HCT116 (cell line): Measurements from ENCODE around the gene EPHA8. TPM values are rescaled to one million over a fixed set of nuclear protein-coding genes. Genes with fewer than 3 reads are reported as not detected.

Experiments
- ATAC-seq: fragments of 200-7000 bp; cut with Tn5 transposase; 2 replicates; pipeline ENCODE4 v1.9.1; 2020; ENCODE audit warnings: mild to moderate bottlenecking, moderate library complexity
- BruUV-seq: library from RNA; stranded (reverse); fragments of 400-500 nt; replicated peaks from 2 replicates; lab custom pipeline; 2021; lab: Mats Ljungman, UMichigan
- CTCF ChIA-PET: fragments of 300-600 bp; sonication (Branson Sonifier 250); formaldehyde crosslinking; loops from one replicate; lab custom pipeline; 2021; ENCODE audit warnings: antibody characterized with exemption; lab: Charles Lee
- POLR2A ChIA-PET: fragments of 300-600, 350-600 bp; sonication (Branson Sonifier 250); formaldehyde crosslinking; loops from one replicate; lab custom pipeline; 2021; ENCODE audit warnings: antibody characterized with exemption; lab: Charles Lee
- RAD21 ChIA-PET, 2 experiments: fragments of 300-600 bp; sonication (Branson Sonifier 250); formaldehyde crosslinking; loops; one replicate each; lab custom pipeline; 2023; ENCODE audit warnings: low total read pairs in 2 of 2; ENCODE audit not compliant: uncharacterized antibody in 2 of 2, unreplicated experiment in 2 of 2, low non-redundant PET in 1 of 2; lab: Charles Lee
- DNase-seq: peaks from one replicate; pipeline ENCODE4 v3.0.0-alpha.2; 2010; ENCODE audit warnings: low read depth, low spot score
- H2AFZ ChIP-seq: fragments of 200-600 bp; shearing (Covaris generic), sonication (generic); 2 replicates; pipeline ENCODE4 v1.6.1; 2017; ENCODE audit warnings: low read depth, mixed run types, mixed read lengths, antibody characterized with exemption, low read length; ENCODE audit not compliant: poor library complexity, severe bottlenecking
- H3K27ac ChIP-seq: 2 replicates; pipeline ENCODE4 v1.5.1; 2012; ENCODE audit warnings: low read depth, low read length
- H3K27me3 ChIP-seq: fragments of 200-600 bp; sonication (generic); 2 replicates; pipeline ENCODE4 v1.6.1; 2016; ENCODE audit warnings: mixed run types, low read length, mixed read lengths; ENCODE audit not compliant: insufficient read depth
- H3K36me3 ChIP-seq, 2 experiments: fragments of 200-500 bp in 1 of 2; fragments of 200-600 bp in 1 of 2; sonication (Bioruptor generic) in 1 of 2; sonication (generic) in 1 of 2; 2 replicates each; pipeline versions ENCODE4 v1.5.1 to v1.6.1; 2014 to 2016; ENCODE audit warnings: low read length in 2 of 2, inconsistent platforms in 1 of 2, mixed read lengths in 1 of 2, mixed run types in 1 of 2; ENCODE audit not compliant: insufficient read depth in 2 of 2, control insufficient read depth in 1 of 2
- H3K4me1 ChIP-seq, 2 experiments: fragments of 200-600 bp in 1 of 2; sonication (generic) in 1 of 2; 2 replicates each; pipeline versions ENCODE4 v1.5.1 to v1.6.1; 2012 to 2017; ENCODE audit warnings: low read length in 2 of 2, inconsistent platforms in 1 of 2, mild to moderate bottlenecking in 1 of 2, mixed read lengths in 1 of 2, mixed run types in 1 of 2, moderate library complexity in 1 of 2; ENCODE audit not compliant: insufficient read depth in 2 of 2, control insufficient read depth in 1 of 2
- H3K4me2 ChIP-seq: fragments of 200-600 bp; sonication (generic); 2 replicates; pipeline ENCODE4 v1.6.1; 2017; ENCODE audit warnings: mixed run types, low read length, mixed read lengths
- H3K4me3 ChIP-seq, 2 experiments: fragments of 200-600 bp in 1 of 2; sonication (generic) in 1 of 2; replicated peaks in 1 of 2; 2 replicates each; pipeline ENCODE4 v1.5.1; 2011 to 2016; ENCODE audit warnings: low read length in 2 of 2, control low read depth in 1 of 2, low read depth in 1 of 2, mild to moderate bottlenecking in 1 of 2, mixed read lengths in 1 of 2, mixed run types in 1 of 2
- H3K79me2 ChIP-seq: fragments of 200-600 bp; sonication (generic); 2 replicates; pipeline ENCODE4 v1.6.1; 2017; ENCODE audit warnings: mild to moderate bottlenecking, mixed run types, low read length, moderate library complexity, mixed read lengths; ENCODE audit not compliant: insufficient read depth
- H3K9ac ChIP-seq: fragments of 200-600 bp; sonication (generic); 2 replicates; pipeline ENCODE4 v1.6.1; 2016; ENCODE audit warnings: low read length, mixed read lengths
- H3K9me2 ChIP-seq: fragments of 200-600 bp; sonication (generic), shearing (Covaris generic); 2 replicates; pipeline ENCODE4 v1.6.1; 2017; ENCODE audit warnings: mixed run types, mild to moderate bottlenecking, moderate library complexity; ENCODE audit not compliant: insufficient read depth
- H3K9me3 ChIP-seq, 2 experiments: fragments of 200-500 bp in 1 of 2; fragments of 200-600 bp in 1 of 2; sonication (Bioruptor generic) in 1 of 2; sonication (generic) in 1 of 2; 2 replicates each; pipeline ENCODE4 v1.6.1; 2014 to 2017; ENCODE audit warnings: low read length in 2 of 2, mixed read lengths in 2 of 2, inconsistent platforms in 1 of 2, low read depth in 1 of 2, mild to moderate bottlenecking in 1 of 2, mixed run types in 1 of 2, moderate library complexity in 1 of 2; ENCODE audit not compliant: control insufficient read depth in 1 of 2, insufficient read depth in 1 of 2
- H4K20me1 ChIP-seq: fragments of 200-600 bp; sonication (generic), shearing (Covaris generic); 2 replicates; pipeline ENCODE4 v1.6.1; 2017; ENCODE audit warnings: mixed run types, mild to moderate bottlenecking, moderate library complexity; ENCODE audit not compliant: insufficient read depth
- CTCF ChIP-seq, 3 experiments: fragments of 200-600 bp in 1 of 3; sonication (generic) in 1 of 3; IDR thresholded peaks in 2 of 3; conservative IDR thresholded peaks in 1 of 3; 2 replicates each; pipeline ENCODE4 v1.5.1; 2012 to 2017; ENCODE audit warnings: low read depth in 2 of 3, low read length in 2 of 3, antibody characterized with exemption in 1 of 3, borderline replicate concordance in 1 of 3, control low read depth in 1 of 3, mild to moderate bottlenecking in 1 of 3, mixed read lengths in 1 of 3, mixed run types in 1 of 3, moderate library complexity in 1 of 3; ENCODE audit not compliant: insufficient read depth in 1 of 3
- EGR1 ChIP-seq: IDR thresholded peaks from 2 replicates; pipeline ENCODE4 v1.6.1; 2012; ENCODE audit warnings: low read depth
- RAD21 ChIP-seq: IDR thresholded peaks from 2 replicates; pipeline ENCODE4 v1.6.1; 2012; ENCODE audit warnings: low read depth, mild to moderate bottlenecking
- SIN3A ChIP-seq: IDR thresholded peaks from 2 replicates; pipeline ENCODE4 v1.6.1; 2012; ENCODE audit warnings: low read depth
- SRF ChIP-seq: IDR thresholded peaks from 2 replicates; pipeline ENCODE4 v1.6.1; 2012; ENCODE audit warnings: low read depth
- YY1 ChIP-seq: IDR thresholded peaks from 2 replicates; pipeline ENCODE4 v1.6.1; 2011; ENCODE audit warnings: low read length, low read depth, moderate library complexity, mild to moderate bottlenecking; ENCODE audit not compliant: insufficient replicate concordance; ENCODE audit errors: extremely low read depth
- ZBTB33 ChIP-seq: IDR thresholded peaks from 2 replicates; pipeline ENCODE4 v1.6.1; 2011; ENCODE audit warnings: mild to moderate bottlenecking, low read length, moderate library complexity; ENCODE audit not compliant: insufficient replicate concordance; ENCODE audit errors: extremely low read depth
- intact Hi-C: fragments of 100-400 bp; cut with micrococcal nuclease; formaldehyde crosslinking; loops from 2 replicates; pipeline ENCODE4 v1.10.0; 2022
- total RNA-seq: library from RNA; stranded (reverse); gene quantifications from one replicate; pipeline ENCODE4 v1.2.1, GENCODE V29; 2021; ENCODE audit not compliant: unreplicated experiment

Gene EPHA8
- total RNA-seq, 1 experiment from 2014 or later, result 0.30 TPM

- ChIA-PET RAD21 (no interaction called here), POLR2A (no interaction called here), CTCF (no interaction called here)
- Histone ChIP-seq H2AFZ (no peak overlapping the region), H3K4me2 (no peak overlapping the region), H3K9ac (no peak overlapping the region), H3K4me3 (no peak overlapping the region), H3K27me3 (peaks cover 77% of the 10 kb centered on the region), H3K4me1 (no peaks in the 10 kb centered on the region), H3K9me2 (no peaks in the 10 kb centered on the region), H3K79me2 (no peaks in the 10 kb centered on the region), H3K36me3 (no peaks in the 10 kb centered on the region), H3K9me3 (no peaks in the 10 kb centered on the region), H4K20me1 (no peaks in the 10 kb centered on the region), H3K27ac (no peak overlapping the region)
- intact Hi-C loops, result no loop called here
- TF ChIP-seq ZBTB33 (no peak), EGR1 (no peak)
- DNase-seq (no peak), ATAC-seq (no peak)
- BruUV-seq, result no TSS peak
Observed at GRCh38 chr1:22619252-22619651, 56.0 kb downstream of the EPHA8 start.

GRCh38 chr1:22619798-22620197, 56.5 kb downstream of the EPHA8 start:
- H3K27me3 ChIP-seq, result peaks cover 71% of the 10 kb centered on the region
- ATAC-seq, result no peak

More at GRCh38 chr1:22619798-22620197, 56.5 kb downstream of the EPHA8 start:
- Histone ChIP-seq H3K4me3 (no peak overlapping the region), H3K27ac (no peak overlapping the region), H3K9me3 (no peaks in the 10 kb centered on the region), H3K36me3 (no peaks in the 10 kb centered on the region)
- BruUV-seq, result no TSS peak
- intact Hi-C loops, result loop anchor here (10.0 kb wide), 1 partner anchor 95 kb away; no protein-coding TSS in a partner anchor
- no peak for DNase-seq
- POLR2A ChIA-PET, result no interaction called here
- no peak for TF ChIP-seq SIN3A
- TF ChIP-seq RAD21, result no peak
- TF ChIP-seq CTCF (IDR thresholded peaks at IDR 0.05 in 2 of 3, conservative IDR thresholded peaks at IDR 0.05 in 1 of 3; ENCODE audit: borderline replicate concordance in 1 of 3, insufficient read depth in 1 of 3, low read depth in 2 of 3, low read length in 2 of 3), result no peak
- no peak for TF ChIP-seq YY1
- TF ChIP-seq SRF, result no peak
- TF ChIP-seq ZBTB33, result no peak
- TF ChIP-seq, all 23 proteins: peak for 0
- Histone ChIP-seq H2AFZ (no peak overlapping the region), H3K79me2 (no peaks in the 10 kb centered on the region), H3K9ac (no peak overlapping the region), H3K4me1 (no peaks in the 10 kb centered on the region), H4K20me1 (no peaks in the 10 kb centered on the region), H3K4me2 (no peak overlapping the region), H3K9me2 (no peaks in the 10 kb centered on the region)
- ChIA-PET RAD21 (no interaction called here), CTCF (no interaction called here)
